ENCODE data around the gene S100A7A. TPM values are rescaled to one million over a fixed set of nuclear protein-coding genes. Genes with fewer than 3 reads are reported as not detected.

S100A7A gene
- total RNA-seq, 1 donor from 2014 or later, result not detected

GRCh38 chr1:153384958-153385580, 31.3 kb upstream of the S100A7A start:
- intact Hi-C loops (cut with DNase I), result no loop called here
- H3K27ac ChIP-seq, result no peak overlapping the region
- peaks cover 5% of the 10 kb centered on the region for H3K4me1 ChIP-seq
- no peak for ATAC-seq
- no peaks in the 10 kb centered on the region for H3K36me3 ChIP-seq
- no peak for DNase-seq
- H3K4me3 ChIP-seq, result no peak overlapping the region
- H3K9me3 ChIP-seq, result peaks cover 12% of the 10 kb centered on the region
- no peak for TF ChIP-seq CTCF (IDR thresholded peaks at IDR 0.05)
- H3K27me3 ChIP-seq (ENCODE audit: low read depth), result no peaks in the 10 kb centered on the region

- Histone ChIP-seq H3K4me3 (no peak overlapping the region), H3K9me3 (peaks cover 9% of the 10 kb centered on the region), H3K27me3 (ENCODE audit: low read depth) (no peaks in the 10 kb centered on the region), H3K36me3 (no peaks in the 10 kb centered on the region), H3K4me1 (peaks cover 9% of the 10 kb centered on the region), H3K27ac (peak overlapping the region; percentile 42)
- no peak for TF ChIP-seq CTCF (IDR thresholded peaks at IDR 0.05)
- DNase-seq (peak; percentile 63), ATAC-seq (peak; percentile 69 to 82)
- intact Hi-C loops (cut with DNase I), result no loop called here
Observed at GRCh38 chr1:153386500-153386901, 29.8 kb upstream of the S100A7A start.

DNA sequence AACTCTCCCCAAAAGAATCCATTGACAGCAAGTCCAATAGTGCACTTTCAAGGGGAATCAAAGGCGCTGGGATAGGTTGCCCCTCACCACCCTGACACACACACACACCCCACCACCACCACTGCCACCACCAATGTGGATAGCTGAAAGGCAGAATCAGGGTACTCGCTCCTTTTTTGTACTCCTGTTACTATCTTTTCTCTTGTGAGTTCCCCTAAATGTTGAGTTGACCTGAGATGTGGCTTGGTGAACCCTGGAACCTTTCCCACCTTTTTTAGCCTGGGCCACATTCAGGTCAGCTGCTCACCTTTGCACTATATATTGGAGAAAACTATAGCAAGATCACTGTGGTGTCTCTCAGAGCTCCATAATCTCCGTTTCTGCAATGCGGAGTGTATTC, 29.3 kb upstream of the S100A7A start:
- no peak for ATAC-seq
- no peak for TF ChIP-seq CTCF (IDR thresholded peaks at IDR 0.05)
- peaks cover 4% of the 10 kb centered on the region for H3K9me3 ChIP-seq
- peaks cover 14% of the 10 kb centered on the region for H3K4me1 ChIP-seq
- no peaks in the 10 kb centered on the region for H3K27me3 ChIP-seq (ENCODE audit: low read depth)
- no peaks in the 10 kb centered on the region for H3K36me3 ChIP-seq
- intact Hi-C loops (cut with DNase I), result no loop called here
- peak overlapping the region; percentile 38 for H3K27ac ChIP-seq
- no peak for DNase-seq
- no peak overlapping the region for H3K4me3 ChIP-seq

DNA sequence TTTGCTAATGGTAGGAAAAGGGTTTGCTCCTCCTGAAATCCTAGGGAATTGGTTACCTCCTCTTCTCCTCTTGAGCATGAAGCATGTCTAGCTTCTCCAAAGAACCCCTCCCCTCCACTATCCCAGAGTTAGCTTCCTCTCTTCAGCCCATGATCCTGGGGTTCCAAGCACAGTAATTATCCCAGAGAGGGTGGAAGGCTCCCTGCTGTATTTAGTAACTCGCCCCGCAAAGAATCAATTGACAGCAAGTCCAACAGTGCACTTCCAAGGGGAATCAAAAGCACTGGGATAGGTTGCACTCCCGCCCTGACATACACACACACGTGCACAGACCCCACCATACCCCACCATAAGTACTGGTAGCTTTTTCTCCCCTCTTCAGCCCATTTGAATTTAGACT, 28.5 kb upstream of the S100A7A start:
- intact Hi-C loops (cut with DNase I), result no loop called here
- TF ChIP-seq CTCF (IDR thresholded peaks at IDR 0.05), result no peak
- no peaks in the 10 kb centered on the region for H3K27me3 ChIP-seq (ENCODE audit: low read depth)
- H3K27ac ChIP-seq, result no peak overlapping the region
- no peaks in the 10 kb centered on the region for H3K36me3 ChIP-seq
- no peak overlapping the region for H3K4me3 ChIP-seq
- no peak for DNase-seq
- no peaks in the 10 kb centered on the region for H3K9me3 ChIP-seq
- ATAC-seq, result no peak
- H3K4me1 ChIP-seq, result peaks cover 15% of the 10 kb centered on the region

GRCh38 chr1:153389401-153389800, 26.9 kb upstream of the S100A7A start:
- TF ChIP-seq CTCF (IDR thresholded peaks at IDR 0.05), result no peak
- no peak overlapping the region for H3K27ac ChIP-seq

More at GRCh38 chr1:153389401-153389800, 26.9 kb upstream of the S100A7A start:
- DNase-seq (no peak), ATAC-seq (no peak)
- no peaks in the 10 kb centered on the region for H3K27me3 ChIP-seq (ENCODE audit: low read depth)
- no peaks in the 10 kb centered on the region for H3K9me3 ChIP-seq
- intact Hi-C loops (cut with DNase I), result no loop called here
- H3K4me1 ChIP-seq, result peaks cover 15% of the 10 kb centered on the region
- no peaks in the 10 kb centered on the region for H3K36me3 ChIP-seq
- H3K4me3 ChIP-seq, result no peak overlapping the region
